ENCODE results near the gene ACSF3.
"Not testable (repeated sequence)": the region's sequence is repeated elsewhere in the genome, so short reads cannot be mapped to it uniquely, and the experiment has no call there.

ACSF3 gene

DNA sequence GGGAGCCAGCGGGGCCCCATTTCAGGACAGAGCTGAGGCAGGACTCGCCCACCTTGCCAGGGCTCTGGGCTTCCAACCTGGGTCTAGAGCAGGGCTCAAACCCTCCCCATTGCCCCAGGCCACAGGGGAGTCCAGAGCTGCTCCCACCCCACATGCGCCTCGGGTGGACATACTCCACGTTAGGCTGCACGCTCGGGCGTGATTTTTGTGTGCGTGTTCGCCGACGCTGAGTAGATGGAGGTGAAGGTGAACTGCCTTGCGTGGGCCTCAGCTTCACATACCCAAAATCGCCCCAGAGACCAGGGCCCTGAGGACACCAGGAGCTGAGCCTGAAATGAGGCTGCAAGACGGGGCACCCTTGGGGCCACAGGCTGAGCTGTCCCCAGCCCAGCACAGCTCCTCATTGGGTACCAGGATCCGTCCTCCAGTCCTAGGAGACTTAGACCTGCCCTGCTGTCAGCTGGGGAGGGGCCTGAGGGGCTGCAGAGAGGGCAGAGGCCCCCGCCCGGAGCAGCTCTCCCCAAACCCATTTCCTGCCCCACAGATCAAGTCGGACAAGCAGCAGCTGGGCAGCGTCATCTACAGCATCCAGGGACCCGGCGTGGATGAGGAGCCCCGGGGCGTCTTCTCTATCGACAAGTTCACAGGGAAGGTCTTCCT is 86.1 kb downstream of the ACSF3 start:
- DNase-seq = no peak

DNA sequence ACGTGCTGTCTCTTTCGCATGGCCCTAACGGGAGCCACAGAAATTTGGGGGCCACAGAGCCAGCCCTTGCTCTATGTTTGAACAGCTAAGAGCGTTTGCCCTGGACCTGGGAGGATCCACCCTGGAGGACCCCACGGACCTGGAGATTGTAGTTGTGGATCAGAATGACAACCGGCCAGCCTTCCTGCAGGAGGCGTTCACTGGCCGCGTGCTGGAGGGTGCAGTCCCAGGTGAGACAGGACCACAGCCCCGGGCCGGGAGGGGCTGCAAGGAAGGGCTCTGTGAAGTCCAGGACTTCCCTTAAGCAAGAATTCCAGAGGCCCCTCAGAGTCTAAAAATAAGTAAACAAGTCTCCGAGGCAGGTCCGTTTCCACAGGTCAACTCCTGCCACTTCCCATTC is 89.8 kb downstream of the ACSF3 start:
- DNase-seq = no peak

DNA sequence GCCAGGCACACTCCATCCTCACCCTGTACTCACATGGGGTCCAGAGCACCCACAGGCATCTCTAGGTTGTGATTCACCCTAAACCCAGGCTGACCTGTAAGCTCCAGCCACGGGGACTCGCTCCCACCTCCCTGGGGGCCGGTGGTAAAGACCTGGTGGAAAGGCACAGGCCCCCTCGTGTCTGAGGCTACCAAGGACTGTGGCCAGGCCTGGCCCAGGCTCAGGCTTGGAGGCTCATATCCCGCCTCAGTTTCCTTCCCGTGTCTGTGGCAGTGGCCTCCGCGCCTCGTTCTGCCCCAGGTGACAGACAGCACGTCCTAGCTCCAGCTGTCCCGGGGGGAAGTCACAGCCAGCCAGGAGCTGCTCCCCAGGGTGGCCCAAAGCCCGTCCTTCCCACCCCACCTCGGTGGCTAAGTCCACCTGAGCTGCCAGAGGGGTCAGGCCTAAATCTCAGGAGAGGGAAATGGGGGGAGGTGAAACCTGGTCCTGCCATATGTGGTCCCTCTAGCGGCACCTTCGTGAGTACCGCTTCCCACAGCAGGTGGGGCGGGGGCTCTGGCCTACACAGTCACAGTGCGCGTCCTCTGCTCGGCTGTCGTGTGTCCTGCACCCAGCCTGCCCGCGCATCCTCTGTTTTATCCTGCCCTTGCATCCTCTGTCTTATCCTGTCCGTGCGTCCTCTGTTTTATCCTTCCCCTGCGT is 90.5 kb downstream of the ACSF3 start:
- no peak for DNase-seq

DNA sequence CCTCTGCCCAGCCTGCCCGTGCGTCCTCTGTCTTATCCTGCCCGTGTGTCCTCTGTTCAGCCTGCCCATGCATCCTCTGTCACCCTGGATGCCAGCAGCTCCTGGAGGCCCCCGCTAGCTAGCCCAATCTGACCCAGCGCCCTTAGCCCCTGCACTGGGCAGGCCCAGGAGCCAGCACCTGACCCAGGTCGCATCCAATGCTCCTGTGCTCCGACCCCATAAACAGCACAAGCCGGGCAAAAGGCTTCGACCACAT is 91.0 kb downstream of the ACSF3 start:
- DNase-seq = no peak

DNA sequence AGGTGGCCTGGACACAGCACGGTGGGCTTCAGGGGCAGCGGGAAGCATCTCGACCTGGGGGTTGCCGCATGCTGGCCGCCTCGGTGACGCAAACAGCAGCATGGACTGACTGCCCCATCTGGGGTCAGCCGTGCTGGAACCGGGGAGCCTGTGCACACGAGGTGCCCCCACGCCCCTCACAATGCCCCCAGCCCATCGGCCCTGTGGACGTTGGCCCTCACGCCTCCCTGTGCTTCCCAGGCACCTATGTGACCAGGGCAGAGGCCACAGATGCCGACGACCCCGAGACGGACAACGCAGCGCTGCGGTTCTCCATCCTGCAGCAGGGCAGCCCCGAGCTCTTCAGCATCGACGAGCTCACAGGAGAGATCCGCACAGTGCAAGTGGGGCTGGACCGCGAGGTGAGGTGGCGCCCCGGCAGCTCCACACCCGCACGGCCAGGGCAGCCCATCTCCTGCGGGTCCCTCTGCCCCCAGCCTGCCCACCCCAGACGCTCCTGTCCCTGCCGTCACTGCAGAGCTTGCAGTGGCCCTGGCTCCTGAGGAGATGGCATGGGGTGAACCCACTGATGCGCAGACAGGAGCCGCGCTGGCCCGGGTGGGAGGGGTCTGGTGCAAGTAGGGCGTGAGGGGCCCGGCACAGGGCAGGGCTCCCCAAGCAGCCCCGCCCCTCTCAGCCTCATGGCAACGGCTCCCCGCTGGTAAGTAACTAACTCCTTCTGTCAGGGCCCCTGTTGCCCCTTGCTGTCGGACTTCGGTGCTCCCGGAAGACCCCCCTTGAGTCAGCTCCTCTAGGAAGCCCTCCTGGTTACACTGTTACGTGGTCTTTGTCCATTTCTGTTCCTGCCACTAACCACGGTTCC is 91.5 kb downstream of the ACSF3 start:
- no peak for DNase-seq

DNA sequence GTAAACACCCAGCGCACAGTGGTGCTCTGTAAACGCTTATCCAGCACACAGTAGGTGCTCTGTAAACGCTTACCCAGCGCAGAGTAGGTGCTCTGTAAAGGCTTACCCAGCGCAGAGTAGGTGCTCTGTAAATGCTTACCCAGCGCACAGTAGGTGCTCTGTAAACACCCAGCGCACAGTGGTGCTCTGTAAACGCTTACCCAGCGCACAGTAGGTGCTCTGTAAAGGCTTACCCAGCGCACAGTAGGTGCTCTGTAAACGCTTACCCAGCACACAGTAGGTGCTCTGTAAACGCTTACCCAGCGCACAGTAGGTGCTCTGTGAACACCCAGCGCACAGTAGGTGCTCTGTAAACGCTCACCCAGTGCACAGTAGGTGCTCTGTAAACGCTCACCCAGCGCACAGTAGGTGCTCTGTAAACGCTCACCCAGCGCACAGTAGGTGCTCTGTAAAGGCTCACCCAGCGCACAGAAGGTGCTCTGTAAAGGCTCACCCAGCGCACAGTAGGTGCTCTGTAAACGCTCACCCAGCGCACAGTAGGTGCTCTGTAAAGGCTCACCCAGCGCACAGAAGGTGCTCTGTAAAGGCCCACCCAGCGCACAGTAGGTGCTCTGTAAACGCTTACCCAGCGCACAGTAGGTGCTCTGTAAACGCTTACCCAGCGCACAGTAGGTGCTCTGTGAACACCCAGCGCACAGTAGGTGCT is 92.4 kb downstream of the ACSF3 start:
- not testable (repeated sequence) for DNase-seq

DNA sequence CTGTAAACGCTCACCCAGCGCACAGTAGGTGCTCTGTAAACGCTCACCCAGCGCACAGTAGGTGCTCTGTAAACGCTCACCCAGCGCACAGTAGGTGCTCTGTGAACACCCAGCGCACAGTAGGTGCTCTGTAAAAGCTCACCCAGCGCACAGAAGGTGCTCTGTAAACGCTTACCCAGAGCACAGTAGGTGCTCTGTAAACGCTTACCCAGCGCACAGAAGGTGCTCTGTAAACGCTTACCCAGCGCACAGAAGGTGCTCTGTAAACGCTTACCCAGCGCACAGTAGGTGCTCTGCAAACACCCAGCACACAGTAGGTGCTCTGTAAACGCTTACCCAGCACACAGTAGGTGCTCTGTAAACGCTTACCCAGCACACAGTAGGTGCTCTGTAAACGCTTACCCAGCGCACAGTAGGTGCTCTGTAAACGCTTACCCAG is 93.0 kb downstream of the ACSF3 start:
- not testable (repeated sequence) for DNase-seq

DNA sequence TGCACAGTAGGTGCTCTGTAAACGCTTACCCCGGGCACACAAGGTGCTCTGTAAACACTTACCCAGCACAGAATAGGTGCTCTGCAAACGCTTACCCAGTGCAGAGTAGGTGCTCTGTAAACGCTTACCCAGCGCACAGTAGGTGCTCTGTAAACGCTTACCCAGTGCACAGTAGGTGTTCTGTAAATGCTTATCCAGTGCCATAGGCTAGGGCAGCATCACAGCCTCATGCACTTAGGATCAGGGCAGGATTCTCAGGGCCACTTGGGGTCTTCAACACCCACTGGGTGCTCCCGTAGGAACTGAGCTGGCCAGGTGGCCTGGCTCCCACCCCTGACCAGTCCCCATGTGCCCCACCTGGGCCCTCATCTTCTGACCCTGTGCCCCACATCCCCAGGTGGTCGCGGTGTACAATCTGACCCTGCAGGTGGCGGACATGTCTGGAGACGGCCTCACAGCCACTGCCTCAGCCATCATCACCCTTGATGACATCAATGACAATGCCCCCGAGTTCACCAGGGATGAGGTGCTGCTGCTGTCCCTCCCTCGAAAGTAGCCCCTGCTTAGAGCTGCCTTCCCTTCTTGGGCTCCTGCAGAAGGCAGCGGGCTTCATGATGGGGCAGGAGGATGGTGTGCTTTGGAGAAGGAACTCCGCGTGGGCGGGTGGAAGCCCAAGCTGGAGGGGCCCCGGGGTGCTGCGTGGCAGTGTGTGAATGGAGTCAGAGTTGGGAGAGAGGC is 93.5 kb downstream of the ACSF3 start:
- DNase-seq = peak; percentile 59 to 78 (median 69)

DNA sequence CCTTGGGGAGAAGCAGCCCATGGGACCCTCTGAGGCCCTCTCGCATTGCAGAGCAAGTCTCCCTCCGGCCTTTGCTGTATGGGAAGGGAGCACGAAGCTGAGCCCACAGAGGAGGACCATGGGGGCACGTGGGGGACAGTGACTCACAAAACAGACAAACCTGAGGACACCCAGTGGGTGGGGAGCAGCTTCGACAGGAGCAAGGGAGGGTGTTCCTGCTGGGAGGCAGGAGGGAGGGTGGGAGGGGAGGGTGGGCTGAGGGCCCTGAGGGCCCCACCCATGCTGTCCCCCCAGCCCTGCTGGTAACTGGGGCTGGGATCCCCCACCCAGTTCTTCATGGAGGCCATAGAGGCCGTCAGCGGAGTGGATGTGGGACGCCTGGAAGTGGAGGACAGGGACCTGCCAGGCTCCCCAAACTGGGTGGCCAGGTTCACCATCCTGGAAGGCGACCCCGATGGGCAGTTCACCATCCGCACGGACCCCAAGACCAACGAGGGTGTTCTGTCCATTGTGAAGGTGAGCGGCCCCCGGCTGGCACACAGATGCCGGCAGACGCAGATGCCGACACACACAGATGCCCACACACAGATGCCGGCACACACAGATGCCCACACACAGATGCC is 94.2 kb downstream of the ACSF3 start:
- DNase-seq = no peak

DNA sequence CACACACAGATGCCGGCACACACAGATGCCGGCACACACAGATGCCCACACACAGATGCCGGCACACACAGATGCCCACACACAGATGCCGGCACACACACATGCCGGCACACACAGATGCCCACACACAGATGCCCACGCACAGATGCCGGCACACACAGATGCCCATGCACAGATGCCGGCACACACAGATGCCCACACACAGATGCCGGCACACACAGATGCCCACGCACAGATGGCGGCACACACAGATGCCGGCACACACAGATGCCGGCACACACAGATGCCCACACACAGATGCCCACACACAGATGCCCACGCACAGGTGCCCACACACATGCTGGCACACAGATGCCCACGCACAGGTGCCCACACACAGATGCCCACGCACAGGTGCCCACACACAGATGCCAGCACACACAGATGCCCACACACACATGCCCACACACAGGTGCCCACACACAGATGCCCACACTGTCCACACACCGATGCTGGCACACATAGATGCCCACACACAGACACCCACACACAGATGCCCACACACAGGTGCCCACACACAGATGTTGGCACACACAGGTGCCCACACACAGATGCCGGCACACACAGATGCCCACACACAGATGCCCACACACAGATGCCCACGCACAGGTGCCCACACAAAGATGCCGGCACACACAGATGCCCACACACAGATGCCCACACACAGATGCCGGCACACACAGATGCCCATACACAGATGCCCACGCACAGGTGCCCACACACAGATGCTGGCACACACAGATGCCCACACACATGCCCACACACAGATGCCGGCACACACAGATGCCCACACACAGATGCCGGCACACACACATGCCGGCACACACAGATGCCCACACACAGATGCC is 95.1 kb downstream of the ACSF3 start:
- DNase-seq = not testable (repeated sequence)

DNA sequence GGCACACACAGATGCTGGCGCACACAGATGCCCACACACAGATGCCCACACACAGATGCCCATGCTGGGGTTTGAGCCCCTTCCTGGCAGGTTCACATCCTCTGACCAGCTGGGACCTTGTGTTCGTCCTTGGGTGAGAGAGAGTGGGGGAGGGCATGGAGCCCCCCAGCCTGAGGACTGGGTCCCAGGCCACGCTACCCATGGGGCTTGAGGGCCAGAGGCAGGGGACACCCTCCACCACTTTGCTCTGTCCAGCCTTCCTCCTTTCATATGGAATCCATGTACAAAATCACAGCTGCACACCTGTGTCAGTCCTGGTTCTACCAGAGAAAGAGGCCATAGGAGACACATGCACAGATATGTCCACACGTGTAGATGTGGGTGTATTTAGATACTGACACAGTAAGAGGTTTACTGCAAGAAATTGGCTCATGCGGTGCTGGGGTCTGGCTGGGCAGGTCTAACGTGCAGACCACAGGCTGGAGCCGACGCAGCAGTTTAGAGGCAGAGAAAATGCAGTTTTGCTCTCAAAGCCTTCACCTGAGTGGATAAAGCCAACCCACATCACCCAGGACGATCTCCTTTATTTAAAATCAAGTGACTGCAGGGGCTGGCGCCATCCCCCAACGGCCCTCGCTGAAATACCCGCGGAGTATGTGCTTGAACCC is 95.8 kb downstream of the ACSF3 start:
- no peak for DNase-seq

DNA sequence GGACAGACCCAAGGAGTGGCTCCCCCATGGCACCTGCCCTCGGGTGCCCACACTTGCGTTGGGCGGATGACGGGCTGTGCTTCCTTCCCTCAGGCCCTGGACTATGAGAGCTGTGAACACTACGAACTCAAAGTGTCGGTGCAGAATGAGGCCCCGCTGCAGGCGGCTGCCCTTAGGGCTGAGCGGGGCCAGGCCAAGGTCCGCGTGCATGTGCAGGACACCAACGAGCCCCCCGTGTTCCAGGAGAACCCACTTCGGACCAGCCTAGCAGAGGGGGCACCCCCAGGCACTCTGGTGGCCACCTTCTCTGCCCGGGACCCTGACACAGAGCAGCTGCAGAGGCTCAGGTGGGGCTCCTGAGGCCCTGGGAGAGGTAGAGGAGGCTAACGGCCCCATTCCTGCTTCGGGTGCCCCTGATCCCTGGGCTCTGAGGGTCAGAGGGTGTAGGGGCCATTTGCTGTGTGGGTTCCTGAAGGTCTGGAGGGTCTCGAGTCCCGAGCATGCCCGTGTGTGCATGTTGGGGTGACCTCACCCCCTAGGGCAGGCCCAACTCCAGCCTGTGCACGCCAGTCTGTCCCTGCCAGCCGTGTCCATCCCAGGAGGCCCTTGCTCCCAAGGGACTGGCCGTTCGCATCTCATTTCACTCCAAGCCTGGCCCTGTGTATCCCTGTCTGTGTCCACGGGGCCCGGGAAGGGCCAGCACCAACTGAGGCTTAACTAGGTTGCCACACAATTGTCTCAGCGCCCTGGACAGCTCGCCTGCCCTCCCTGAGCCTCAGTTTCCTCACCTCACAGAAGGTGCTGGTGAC is 96.7 kb downstream of the ACSF3 start:
- DNase-seq = no peak

DNA sequence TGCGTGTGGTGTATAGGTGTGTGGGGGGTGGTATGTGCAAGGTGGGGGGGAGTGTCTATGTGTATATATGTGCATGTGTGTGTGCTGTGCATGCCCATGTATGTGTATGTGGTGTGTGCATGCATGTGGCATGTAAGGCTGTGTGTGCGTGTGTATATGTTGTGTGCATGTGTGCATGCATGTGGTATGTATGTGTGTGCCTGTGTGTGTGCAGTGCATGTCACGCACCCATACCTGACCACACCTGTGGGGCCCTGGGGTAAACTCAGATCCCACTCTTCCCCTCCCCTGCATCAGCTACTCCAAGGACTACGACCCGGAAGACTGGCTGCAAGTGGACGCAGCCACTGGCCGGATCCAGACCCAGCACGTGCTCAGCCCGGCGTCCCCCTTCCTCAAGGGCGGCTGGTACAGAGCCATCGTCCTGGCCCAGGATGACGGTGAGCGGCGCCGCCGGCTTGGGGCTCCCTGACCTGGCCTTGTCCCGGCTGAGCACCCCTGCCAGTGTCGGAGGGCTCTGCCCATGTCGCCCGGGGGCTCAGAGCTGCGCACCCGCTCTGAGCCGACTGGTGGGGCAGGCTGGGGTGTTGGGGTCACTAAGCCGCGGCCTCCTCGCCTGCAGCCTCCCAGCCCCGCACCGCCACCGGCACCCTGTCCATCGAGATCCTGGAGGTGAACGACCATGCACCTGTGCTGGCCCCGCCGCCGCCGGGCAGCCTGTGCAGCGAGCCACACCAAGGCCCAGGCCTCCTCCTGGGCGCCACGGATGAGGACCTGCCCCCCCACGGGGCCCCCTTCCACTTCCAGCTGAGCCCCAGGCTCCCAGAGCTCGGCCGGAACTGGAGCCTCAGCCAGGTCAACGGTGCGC is 97.6 kb downstream of the ACSF3 start:
- DNase-seq = no peak

DNA sequence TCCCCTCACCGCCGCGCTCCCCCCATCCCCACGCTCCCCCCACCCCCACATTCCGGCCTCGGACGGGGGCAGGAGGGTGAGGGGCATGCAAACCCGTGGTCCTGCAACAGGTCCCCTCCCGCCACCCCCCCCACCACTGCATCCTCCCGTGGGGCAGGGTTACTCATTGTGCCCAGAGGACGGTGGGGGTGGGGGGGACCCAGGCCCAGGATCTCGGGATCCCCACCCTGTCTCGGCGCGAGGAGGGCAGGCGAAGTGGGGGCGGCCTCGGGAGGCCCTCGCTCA is 98.2 kb downstream of the ACSF3 start:
- no peak for DNase-seq

DNA sequence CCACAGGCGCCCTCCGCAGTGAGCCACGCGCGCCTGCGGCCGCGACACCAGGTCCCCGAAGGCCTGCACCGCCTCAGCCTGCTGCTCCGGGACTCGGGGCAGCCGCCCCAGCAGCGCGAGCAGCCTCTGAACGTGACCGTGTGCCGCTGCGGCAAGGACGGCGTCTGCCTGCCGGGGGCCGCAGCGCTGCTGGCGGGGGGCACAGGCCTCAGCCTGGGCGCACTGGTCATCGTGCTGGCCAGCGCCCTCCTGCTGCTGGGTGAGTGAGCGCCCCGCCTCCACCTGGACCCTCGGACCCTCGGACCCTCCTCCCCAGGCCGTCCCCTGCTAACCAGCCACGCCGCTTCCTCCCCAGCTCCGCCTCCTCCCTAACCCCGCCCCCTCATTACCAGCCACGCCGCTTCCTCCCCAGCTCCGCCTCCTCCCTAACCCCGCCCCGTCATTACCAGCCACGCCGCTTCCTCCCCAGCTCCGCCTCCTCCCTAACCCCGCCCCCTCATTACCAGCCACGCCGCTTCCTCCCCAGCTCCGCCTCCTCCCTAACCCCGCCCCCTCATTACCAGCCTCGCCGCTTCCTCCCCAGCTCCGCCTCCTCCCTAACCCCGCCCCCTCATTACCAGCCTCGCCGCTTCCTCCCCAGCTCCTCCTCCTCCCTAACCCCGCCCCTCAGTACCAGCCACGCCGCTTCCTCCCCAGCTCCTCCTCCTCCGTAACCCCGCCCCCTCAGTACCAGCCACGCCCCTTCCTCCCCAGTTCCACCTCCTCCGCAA is 98.7 kb downstream of the ACSF3 start:
- DNase-seq = peak; percentile 75 to 89 (median 75)

DNA sequence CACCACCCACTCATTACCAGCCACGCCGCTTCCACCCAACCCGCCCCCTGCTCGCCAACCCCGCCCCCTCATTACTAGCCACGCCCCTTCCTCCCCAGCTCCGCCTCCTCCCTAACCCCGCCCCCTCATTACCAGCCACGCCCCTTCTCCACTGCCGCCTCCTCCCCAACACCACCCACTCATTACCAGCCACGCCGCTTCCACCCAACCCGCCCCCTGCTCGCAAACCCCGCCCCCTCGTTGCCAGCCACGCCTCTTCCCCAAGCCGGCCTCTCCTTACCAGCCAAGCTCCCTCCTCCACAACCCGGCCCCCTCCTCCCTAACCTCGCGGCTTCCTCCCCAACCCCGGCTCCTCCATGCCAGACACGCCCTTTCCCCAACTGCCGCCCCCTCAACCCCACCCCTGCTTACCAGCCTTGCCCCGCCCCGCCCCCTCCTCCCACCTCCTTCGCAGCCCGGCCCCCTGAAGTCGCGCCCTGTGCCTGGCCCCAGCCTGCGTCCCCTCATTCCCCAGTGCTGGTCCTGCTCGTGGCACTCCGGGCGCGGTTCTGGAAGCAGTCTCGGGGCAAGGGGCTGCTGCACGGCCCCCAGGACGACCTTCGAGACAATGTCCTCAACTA is 99.4 kb downstream of the ACSF3 start:
- DNase-seq = peak in 1 of 3 donors; percentile 92

DNA sequence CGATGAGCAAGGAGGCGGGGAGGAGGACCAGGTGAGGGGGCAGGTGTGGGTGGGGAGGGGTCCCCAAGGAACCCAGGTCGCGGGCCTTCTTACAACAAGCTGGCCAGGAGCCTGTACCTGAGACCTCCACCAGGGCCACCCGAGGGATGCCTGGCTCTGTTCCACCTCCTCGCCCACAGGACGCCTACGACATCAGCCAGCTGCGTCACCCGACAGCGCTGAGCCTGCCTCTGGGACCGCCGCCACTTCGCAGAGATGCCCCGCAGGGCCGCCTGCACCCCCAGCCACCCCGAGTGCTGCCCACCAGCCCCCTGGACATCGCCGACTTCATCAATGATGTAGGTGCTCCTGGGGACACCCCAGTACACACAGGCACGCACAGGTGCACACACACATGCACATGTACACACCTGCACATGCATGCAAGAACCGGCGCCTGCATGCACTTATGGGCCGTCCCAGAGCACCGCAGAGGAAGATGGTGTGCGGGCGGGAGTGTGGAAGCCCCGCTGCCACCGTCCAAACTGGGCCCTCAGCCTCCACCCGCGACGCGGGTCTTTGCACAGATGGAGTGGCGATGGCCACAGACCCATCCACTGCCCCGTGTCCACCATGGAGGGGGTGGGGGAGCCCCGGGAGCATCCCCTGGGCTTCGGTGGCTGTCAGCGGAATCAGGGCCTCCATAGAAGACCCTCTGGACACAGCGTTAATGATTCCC is 100.1 kb downstream of the ACSF3 start:
- no peak for DNase-seq

Measured in suppressor macrophage treated with lipopolysaccharide for 1 hour (primary cell).